OCI-LY3 (cell line): ENCODE measurements around the gene RAC3.

ENCODE experiments used
- H2AFZ ChIP-seq: fragments of 200-600, 300-600 bp; shearing (Covaris generic); 2 replicates; pipeline ENCODE4 v1.6.0; 2014; ENCODE audit warnings: antibody characterized with exemption, low read depth, low read length
- H3K27ac ChIP-seq: fragments of 200-600, 300-600 bp; sonication (generic); 2 replicates; pipeline ENCODE4 v1.5.1; 2014; ENCODE audit warnings: mild to moderate bottlenecking, low read length, moderate library complexity, mixed read lengths
- H3K27me3 ChIP-seq: fragments of 200-600, 300-600 bp; sonication (generic); 2 replicates; pipeline ENCODE4 v1.6.1; 2014; ENCODE audit warnings: low read depth, low read length, mixed read lengths
- H3K36me3 ChIP-seq: fragments of 200-600, 300-600 bp; sonication (generic); replicated peaks from 2 replicates; pipeline ENCODE3; 2014; ENCODE audit warnings: low read depth, low read length, mixed read lengths
- H3K4me1 ChIP-seq: fragments of 300-600, 200-600 bp; sonication (generic); 2 replicates; pipeline ENCODE4 v1.6.1; 2014; ENCODE audit warnings: low read length, mixed read lengths
- H3K4me2 ChIP-seq: fragments of 200-600, 300-600 bp; sonication (generic); 2 replicates; pipeline ENCODE4 v1.6.1; 2014; ENCODE audit warnings: low read length, mixed read lengths
- H3K4me3 ChIP-seq: fragments of 300-600, 200-600 bp; sonication (generic); 2 replicates; pipeline ENCODE4 v1.5.1; 2014; ENCODE audit warnings: antibody characterized with exemption, mild to moderate bottlenecking, low read length, moderate library complexity
- H3K79me2 ChIP-seq: fragments of 300-600, 200-600 bp; shearing (Covaris generic); 2 replicates; pipeline ENCODE4 v1.6.1; 2014; ENCODE audit warnings: mild to moderate bottlenecking, low read length, mixed read lengths
- H3K9ac ChIP-seq: fragments of 300-600, 200-600 bp; shearing (Covaris generic); 2 replicates; pipeline ENCODE4 v1.6.0; 2014; ENCODE audit warnings: mild to moderate bottlenecking, low read length, moderate library complexity
- H3K9me3 ChIP-seq: fragments of 200-600, 300-600 bp; shearing (Covaris generic); 2 replicates; pipeline ENCODE4 v1.6.1; 2014; ENCODE audit warnings: low read length, mixed read lengths; ENCODE audit not compliant: insufficient read depth
- H4K20me1 ChIP-seq: fragments of 200-600, 300-600 bp; sonication (generic); 2 replicates; pipeline ENCODE4 v1.6.1; 2016; ENCODE audit warnings: low read length, mixed read lengths; ENCODE audit not compliant: insufficient read depth
- CTCF ChIP-seq: fragments of 200-600, 300-600 bp; sonication (generic); IDR thresholded peaks from 2 replicates; pipeline ENCODE4 v1.5.1; 2014; ENCODE audit warnings: antibody characterized with exemption, low read length, low read depth
- EZH2phosphoT487 ChIP-seq: fragments of 200-600 bp; shearing (Covaris generic); IDR thresholded peaks from 2 replicates; pipeline ENCODE4 v1.6.1; 2018; ENCODE audit warnings: antibody characterized with exemption, mixed run types, low read depth

RAC3 gene

GRCh38 chr17:82039695-82040299 lies 8.3 kb downstream of the RAC3 start:
- no peak overlapping the region for H2AFZ ChIP-seq
- H3K4me2 ChIP-seq, result no peak overlapping the region
- H3K79me2 ChIP-seq, result peaks cover 7% of the 10 kb centered on the region
- TF ChIP-seq CTCF (no peak), EZH2phosphoT487 (no peak)
- H3K4me3 ChIP-seq, result no peak overlapping the region
- H3K27me3 ChIP-seq, result no peaks in the 10 kb centered on the region
- H4K20me1 ChIP-seq, result peaks cover 5% of the 10 kb centered on the region; the same call in 1 of the 2 replicates
- H3K4me1 ChIP-seq, result peaks cover 19% of the 10 kb centered on the region
- no peak overlapping the region for H3K9ac ChIP-seq
- H3K36me3 ChIP-seq, result peaks cover 7% of the 10 kb centered on the region
- H3K27ac ChIP-seq, result no peak overlapping the region
- H3K9me3 ChIP-seq, result no peaks in the 10 kb centered on the region

GRCh38 chr17:82041144-82041814 lies 9.8 kb downstream of the RAC3 start:
- Histone ChIP-seq H3K4me3 (no peak overlapping the region), H3K36me3 (peaks cover 2% of the 10 kb centered on the region), H2AFZ (no peak overlapping the region), H3K27ac (no peak overlapping the region), H3K9ac (no peak overlapping the region), H3K4me1 (peaks cover 17% of the 10 kb centered on the region), H4K20me1 (peaks cover 5% of the 10 kb centered on the region; the same call in 1 of the 2 replicates), H3K9me3 (no peaks in the 10 kb centered on the region), H3K4me2 (no peak overlapping the region), H3K79me2 (peaks cover 7% of the 10 kb centered on the region), H3K27me3 (no peaks in the 10 kb centered on the region)
- no peak for TF ChIP-seq CTCF

GRCh38 chr17:82042649-82043048 lies 11.2 kb downstream of the RAC3 start:
- no peak overlapping the region for H3K9ac ChIP-seq
- TF ChIP-seq EZH2phosphoT487, result no peak
- no peak for TF ChIP-seq CTCF
- H3K4me3 ChIP-seq, result no peak overlapping the region
- H3K27me3 ChIP-seq, result no peaks in the 10 kb centered on the region
- H3K79me2 ChIP-seq, result no peaks in the 10 kb centered on the region
- no peaks in the 10 kb centered on the region for H3K9me3 ChIP-seq
- no peaks in the 10 kb centered on the region for H4K20me1 ChIP-seq
- H2AFZ ChIP-seq, result no peak overlapping the region
- no peaks in the 10 kb centered on the region for H3K36me3 ChIP-seq
- no peak overlapping the region for H3K4me2 ChIP-seq
- H3K4me1 ChIP-seq, result peaks cover 12% of the 10 kb centered on the region; the same call in 1 of the 2 replicates
- no peak overlapping the region for H3K27ac ChIP-seq

GRCh38 chr17:82043507-82043906 lies 12.0 kb downstream of the RAC3 start:
- no peak overlapping the region for H3K4me3 ChIP-seq
- no peaks in the 10 kb centered on the region for H3K27me3 ChIP-seq
- H4K20me1 ChIP-seq, result no peaks in the 10 kb centered on the region
- H2AFZ ChIP-seq, result no peak overlapping the region
- H3K36me3 ChIP-seq, result no peaks in the 10 kb centered on the region
- no peak overlapping the region for H3K27ac ChIP-seq
- H3K79me2 ChIP-seq, result no peaks in the 10 kb centered on the region
- TF ChIP-seq EZH2phosphoT487, result no peak
- TF ChIP-seq CTCF, result no peak
- H3K9me3 ChIP-seq, result no peaks in the 10 kb centered on the region
- H3K4me1 ChIP-seq, result peaks cover 8% of the 10 kb centered on the region; the same call in 1 of the 2 replicates
- H3K9ac ChIP-seq, result no peak overlapping the region
- no peak overlapping the region for H3K4me2 ChIP-seq
